A673 (cell line): ENCODE measurements around the gene NECTIN3. TPM values are rescaled to one million over a fixed set of nuclear protein-coding genes. Genes with fewer than 3 reads are reported as not detected.

Experiments used
- BruUV-seq: library from RNA; stranded (reverse); fragments of 400-500 nt; replicated peaks from 2 replicates; lab custom pipeline; 2021; lab: Mats Ljungman, UMichigan
- CTCF ChIA-PET: fragments of 300-600 bp; sonication (Branson Sonifier 250); formaldehyde crosslinking; loops from one replicate; lab custom pipeline; 2022; ENCODE audit warnings: antibody characterized with exemption; lab: Charles Lee
- POLR2A ChIA-PET: fragments of 300-600 bp; sonication (Branson Sonifier 250); formaldehyde crosslinking; loops from one replicate; lab custom pipeline; 2022; ENCODE audit warnings: antibody characterized with exemption; ENCODE audit not compliant: low non-redundant PET; lab: Charles Lee
- DNase-seq: peaks from one replicate; pipeline ENCODE4 v3.0.0-alpha.2; 2015; ENCODE audit warnings: low spot score
- H3K27ac ChIP-seq: fragments of 200-600 bp; sonication (generic); 2 replicates; pipeline ENCODE4 v1.5.1; 2016; ENCODE audit warnings: mixed run types, low read depth, mild to moderate bottlenecking, mixed read lengths, antibody characterized with exemption, low read length; ENCODE audit not compliant: poor library complexity, severe bottlenecking
- H3K27me3 ChIP-seq: fragments of 200-600 bp; sonication (generic); replicated peaks from 2 replicates; pipeline ENCODE4 v1.6.1; 2017; ENCODE audit warnings: mixed run types, low read depth, mild to moderate bottlenecking, mixed read lengths, antibody characterized with exemption, low read length; ENCODE audit not compliant: insufficient read depth, poor library complexity
- H3K36me3 ChIP-seq: fragments of 200-600 bp; sonication (generic); 2 replicates; pipeline ENCODE4 v1.6.1; 2016; ENCODE audit warnings: mixed run types, mild to moderate bottlenecking, mixed read lengths, antibody characterized with exemption, low read length; ENCODE audit not compliant: insufficient read depth, poor library complexity, severe bottlenecking
- H3K4me1 ChIP-seq: fragments of 200-600 bp; sonication (generic); 2 replicates; pipeline ENCODE4 v1.6.1; 2017; ENCODE audit warnings: mixed run types, mild to moderate bottlenecking, mixed read lengths, antibody characterized with exemption, low read length; ENCODE audit not compliant: insufficient read depth, poor library complexity, severe bottlenecking
- H3K4me3 ChIP-seq: fragments of 200-600 bp; sonication (generic); 2 replicates; pipeline ENCODE4 v1.5.1; 2016; ENCODE audit warnings: low read depth, mixed run types, mild to moderate bottlenecking, mixed read lengths, low read length; ENCODE audit not compliant: poor library complexity, severe bottlenecking
- H3K9me3 ChIP-seq: fragments of 200-600 bp; sonication (generic); 2 replicates; pipeline ENCODE4 v1.6.1; 2016; ENCODE audit warnings: mixed run types, low read depth, mild to moderate bottlenecking, mixed read lengths, antibody characterized with exemption, low read length; ENCODE audit not compliant: poor library complexity, severe bottlenecking
- EZH2 ChIP-seq: fragments of 200-600 bp; sonication (generic); IDR thresholded peaks from 2 replicates; pipeline ENCODE4 v1.6.1; 2017; ENCODE audit warnings: borderline replicate concordance, low read depth, mild to moderate bottlenecking, mixed read lengths, antibody characterized with exemption, low read length; ENCODE audit not compliant: poor library complexity, severe bottlenecking
- intact Hi-C: fragments of 100-400 bp; cut with micrococcal nuclease; formaldehyde crosslinking; loops from one replicate; pipeline ENCODE4 v1.10.0; 2022; ENCODE audit not compliant: unreplicated experiment
- total RNA-seq: library from RNA; stranded (reverse); gene quantifications from 2 replicates; pipeline ENCODE4 v1.2.3, GENCODE V29; 2021
- TF ChIP-seq, protein P1 (sequence below): fragments of 300-800, 200-600 bp; sonication (generic); conservative IDR thresholded peaks from 2 replicates; pipeline ENCODE4 v1.5.1; 2017; ENCODE audit warnings: low read depth, mild to moderate bottlenecking, antibody characterized with exemption, low read length, moderate library complexity, mixed read lengths

Gene NECTIN3
- total RNA-seq, 1 experiment from 2014 or later: 9.4 TPM

DNA sequence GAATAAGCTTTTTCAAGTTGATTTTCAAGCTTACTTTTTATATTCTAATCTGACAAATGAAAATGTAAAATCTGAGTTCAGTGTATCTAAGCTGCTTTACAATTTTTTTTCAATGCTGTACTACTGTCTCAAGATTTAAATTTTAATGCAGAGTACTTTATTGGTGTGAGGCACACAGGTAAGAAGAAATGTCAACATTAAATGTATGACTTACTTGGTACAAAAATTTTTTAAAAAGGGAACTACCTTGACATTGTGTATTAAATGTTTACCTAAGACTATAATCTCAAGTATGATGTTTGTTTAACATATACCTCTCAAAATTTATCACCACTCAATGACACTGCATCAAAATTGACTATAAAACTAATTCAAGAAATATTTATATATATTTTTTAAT, 62.7 kb downstream of the NECTIN3 start:
- ChIA-PET POLR2A (no interaction called here), CTCF (no interaction called here)
- TF ChIP-seq, protein P1, sequence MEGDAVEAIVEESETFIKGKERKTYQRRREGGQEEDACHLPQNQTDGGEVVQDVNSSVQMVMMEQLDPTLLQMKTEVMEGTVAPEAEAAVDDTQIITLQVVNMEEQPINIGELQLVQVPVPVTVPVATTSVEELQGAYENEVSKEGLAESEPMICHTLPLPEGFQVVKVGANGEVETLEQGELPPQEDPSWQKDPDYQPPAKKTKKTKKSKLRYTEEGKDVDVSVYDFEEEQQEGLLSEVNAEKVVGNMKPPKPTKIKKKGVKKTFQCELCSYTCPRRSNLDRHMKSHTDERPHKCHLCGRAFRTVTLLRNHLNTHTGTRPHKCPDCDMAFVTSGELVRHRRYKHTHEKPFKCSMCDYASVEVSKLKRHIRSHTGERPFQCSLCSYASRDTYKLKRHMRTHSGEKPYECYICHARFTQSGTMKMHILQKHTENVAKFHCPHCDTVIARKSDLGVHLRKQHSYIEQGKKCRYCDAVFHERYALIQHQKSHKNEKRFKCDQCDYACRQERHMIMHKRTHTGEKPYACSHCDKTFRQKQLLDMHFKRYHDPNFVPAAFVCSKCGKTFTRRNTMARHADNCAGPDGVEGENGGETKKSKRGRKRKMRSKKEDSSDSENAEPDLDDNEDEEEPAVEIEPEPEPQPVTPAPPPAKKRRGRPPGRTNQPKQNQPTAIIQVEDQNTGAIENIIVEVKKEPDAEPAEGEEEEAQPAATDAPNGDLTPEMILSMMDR: no peak
- no peak for TF ChIP-seq EZH2
- no peaks in the 10 kb centered on the region for H3K27me3 ChIP-seq
- intact Hi-C loops: no loop called here
- no TSS peak for BruUV-seq
- no peak for DNase-seq
- H3K4me3 ChIP-seq: no peak overlapping the region
- no peaks in the 10 kb centered on the region for H3K9me3 ChIP-seq
- no peaks in the 10 kb centered on the region for H3K4me1 ChIP-seq
- H3K36me3 ChIP-seq: no peaks in the 10 kb centered on the region
- H3K27ac ChIP-seq: no peak overlapping the region

DNA sequence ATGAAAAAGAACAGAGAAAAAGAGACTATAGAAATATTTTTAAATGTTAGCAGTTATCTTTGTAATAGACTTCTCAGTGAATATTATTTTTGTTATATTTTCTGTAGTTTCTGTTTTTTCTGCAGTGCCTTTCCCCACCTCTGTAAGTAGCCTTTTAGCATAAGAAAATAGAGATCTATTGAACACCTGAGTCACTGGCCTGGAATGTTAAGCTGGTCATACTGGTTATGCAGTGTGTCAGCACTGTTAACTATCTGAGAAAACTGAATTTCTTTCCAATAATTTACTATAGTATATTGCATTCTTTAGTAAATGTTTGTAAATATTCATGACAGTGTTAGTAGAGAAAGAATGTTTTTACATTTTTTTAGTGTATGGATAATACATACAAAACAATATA, 79.8 kb downstream of the NECTIN3 start:
- no TSS peak for BruUV-seq
- TF ChIP-seq EZH2: no peak
- TF ChIP-seq, protein P1: no peak
- Histone ChIP-seq H3K27me3 (no peaks in the 10 kb centered on the region), H3K27ac (no peak overlapping the region), H3K9me3 (no peaks in the 10 kb centered on the region), H3K4me1 (no peaks in the 10 kb centered on the region), H3K4me3 (no peak overlapping the region), H3K36me3 (no peaks in the 10 kb centered on the region)
- ChIA-PET CTCF (no interaction called here), POLR2A (no interaction called here)
- intact Hi-C loops: no loop called here
- no peak for DNase-seq

DNA sequence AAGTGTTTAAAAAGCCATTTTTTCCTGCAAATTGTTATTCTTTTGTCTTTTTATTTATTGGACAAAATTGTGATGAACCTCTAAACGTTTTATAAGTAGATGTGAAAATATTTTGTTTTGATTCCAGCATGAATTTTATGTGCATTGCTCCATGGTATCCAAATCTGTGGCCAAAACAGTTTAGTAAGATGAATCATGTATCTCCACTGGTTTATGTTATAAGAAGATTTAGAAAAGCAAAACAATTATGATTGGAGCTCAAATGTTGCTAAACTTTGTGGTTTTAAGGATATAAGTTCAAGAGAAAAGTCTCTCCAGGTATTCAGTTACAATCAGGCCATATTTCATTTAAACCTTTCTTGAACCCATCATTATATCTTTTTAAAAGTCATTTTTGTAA, 80.9 kb downstream of the NECTIN3 start:
- no TSS peak for BruUV-seq
- Histone ChIP-seq H3K27me3 (no peaks in the 10 kb centered on the region), H3K9me3 (no peaks in the 10 kb centered on the region), H3K36me3 (no peaks in the 10 kb centered on the region), H3K4me3 (no peak overlapping the region), H3K27ac (no peak overlapping the region), H3K4me1 (no peaks in the 10 kb centered on the region)
- intact Hi-C loops: no loop called here
- ChIA-PET POLR2A (no interaction called here), CTCF (no interaction called here)
- TF ChIP-seq EZH2: no peak
- TF ChIP-seq, protein P1: no peak
- DNase-seq: no peak
